Neutrophil (primary cell): ENCODE measurements around the gene ZSCAN12.

Source experiments
- H3K27ac ChIP-seq: fragments of 200-600 bp; sonication (generic); 2 replicates; pipeline ENCODE4 v1.5.1; 2016; ENCODE audit warnings: mild to moderate bottlenecking, moderate library complexity
- H3K27me3 ChIP-seq: fragments of 200-600 bp; sonication (generic); 2 replicates; pipeline ENCODE4 v1.6.0; 2016; ENCODE audit warnings: mild to moderate bottlenecking
- H3K36me3 ChIP-seq: fragments of 200-600 bp; sonication (generic); 2 replicates; pipeline ENCODE4 v1.5.1; 2017
- H3K4me1 ChIP-seq, 2 experiments: fragments of 200-600 bp in 1 of 2; sonication (generic) in 1 of 2; 1 replicate in 1 of 2; 2 replicates in 1 of 2; pipeline versions ENCODE4 v1.5.1 to v1.6.1; 2013 to 2016; ENCODE audit warnings: low read depth in 1 of 2, low read length in 1 of 2, mild to moderate bottlenecking in 1 of 2, moderate library complexity in 1 of 2; ENCODE audit not compliant: control insufficient read depth in 1 of 2, insufficient read depth in 1 of 2
- H3K4me3 ChIP-seq, 2 experiments: fragments of 200-600 bp in 1 of 2; sonication (generic) in 1 of 2; 1 replicate in 1 of 2; 2 replicates in 1 of 2; pipeline ENCODE4 v1.5.1; 2013 to 2016; ENCODE audit warnings: low read depth in 1 of 2, low read length in 1 of 2, mild to moderate bottlenecking in 1 of 2, moderate library complexity in 1 of 2
- H3K9me3 ChIP-seq: fragments of 200-600 bp; sonication (generic); 2 replicates; pipeline ENCODE4 v1.5.1; 2016
- CTCF ChIP-seq: fragments of 200-600 bp; sonication (generic); IDR thresholded peaks from 2 replicates; pipeline ENCODE4 v1.5.1; 2016; ENCODE audit warnings: antibody characterized with exemption

ZSCAN12 gene

GRCh38 chr6:28402197-28402596 lies 2.6 kb upstream of the ZSCAN12 start:
- Histone ChIP-seq H3K4me3 (no peak overlapping the region), H3K9me3 (no peaks in the 10 kb centered on the region), H3K4me1 (peaks cover 11 to 12% of the 10 kb centered on the region in 2 experiments), H3K27me3 (peaks cover 68% of the 10 kb centered on the region), H3K36me3 (no peaks in the 10 kb centered on the region), H3K27ac (no peak overlapping the region)
- no peak for TF ChIP-seq CTCF

GRCh38 chr6:28401172-28401571 lies 1.6 kb upstream of the ZSCAN12 start:
- H3K4me1 ChIP-seq = peaks cover 11 to 12% of the 10 kb centered on the region in 2 experiments
- H3K27ac ChIP-seq = no peak overlapping the region
- no peak for TF ChIP-seq CTCF
- no peaks in the 10 kb centered on the region for H3K36me3 ChIP-seq
- H3K27me3 ChIP-seq = peaks cover 59% of the 10 kb centered on the region
- no peak overlapping the region for H3K4me3 ChIP-seq
- no peaks in the 10 kb centered on the region for H3K9me3 ChIP-seq

GRCh38 chr6:28400122-28400451 lies 540 bp upstream of the ZSCAN12 start:
- Histone ChIP-seq H3K36me3 (no peaks in the 10 kb centered on the region), H3K4me1 (peaks cover 11 to 12% of the 10 kb centered on the region in 2 experiments), H3K27me3 (peaks cover 48% of the 10 kb centered on the region), H3K9me3 (no peaks in the 10 kb centered on the region), H3K27ac (no peak overlapping the region), H3K4me3 (peak overlapping the region in 1 of 2 experiments; percentile 48)
- no peak for TF ChIP-seq CTCF

- H3K36me3 ChIP-seq = peaks cover 5% of the 10 kb centered on the region
- peaks cover 11 to 12% of the 10 kb centered on the region in 2 experiments for H3K4me1 ChIP-seq
- no peak for TF ChIP-seq CTCF
- no peak overlapping the region for H3K4me3 ChIP-seq
- H3K9me3 ChIP-seq = no peaks in the 10 kb centered on the region
- H3K27me3 ChIP-seq = peaks cover 20% of the 10 kb centered on the region
- no peak overlapping the region for H3K27ac ChIP-seq
Measured at GRCh38 chr6:28395918-28396317, 3.6 kb downstream of the ZSCAN12 start.

GRCh38 chr6:28393912-28394662 lies 5.5 kb downstream of the ZSCAN12 start:
- peaks cover 2% of the 10 kb centered on the region in 2 experiments for H3K4me1 ChIP-seq
- no peak overlapping the region for H3K27ac ChIP-seq
- peaks cover 15% of the 10 kb centered on the region for H3K36me3 ChIP-seq
- H3K9me3 ChIP-seq = no peaks in the 10 kb centered on the region
- TF ChIP-seq CTCF = no peak
- H3K27me3 ChIP-seq = peaks cover 2% of the 10 kb centered on the region
- no peak overlapping the region for H3K4me3 ChIP-seq
